ENCODE results near the gene RASSF8. TPM values are rescaled to one million over a fixed set of nuclear protein-coding genes. Genes with fewer than 3 reads are reported as not detected.

The RASSF8 gene
- total RNA-seq, 1 donor from 2014 or later, result 54.6 TPM

GRCh38 chr12:26058818-26059217, 100.3 kb downstream of the RASSF8 start:
- H3K4me3 Mint-ChIP-seq (ENCODE audit: unreplicated experiment), result no peak overlapping the region
- DNase-seq (ENCODE audit: low spot score), result no peak
- H3K4me1 Mint-ChIP-seq (ENCODE audit: low read depth), result peaks cover 26% of the 10 kb centered on the region
- H3K9me3 Mint-ChIP-seq (ENCODE audit: low read depth), result peaks cover 2% of the 10 kb centered on the region
- no peaks in the 10 kb centered on the region for H3K27me3 Mint-ChIP-seq (ENCODE audit: low read depth)
- H3K27ac Mint-ChIP-seq (ENCODE audit: unreplicated experiment), result peak overlapping the region; percentile 25
- peaks cover 2% of the 10 kb centered on the region for H3K36me3 Mint-ChIP-seq (ENCODE audit: low read depth)
- no peak for TF ChIP-seq CTCF (IDR thresholded peaks at IDR 0.05)

GRCh38 chr12:26062006-26062405, 103.5 kb downstream of the RASSF8 start:
- H3K27ac Mint-ChIP-seq (ENCODE audit: unreplicated experiment), result no peak overlapping the region
- no peak for TF ChIP-seq CTCF (IDR thresholded peaks at IDR 0.05)
- H3K27me3 Mint-ChIP-seq (ENCODE audit: low read depth), result no peaks in the 10 kb centered on the region
- peaks cover 5% of the 10 kb centered on the region for H3K36me3 Mint-ChIP-seq (ENCODE audit: low read depth)
- no peak for DNase-seq (ENCODE audit: low spot score)
- H3K4me3 Mint-ChIP-seq (ENCODE audit: unreplicated experiment), result no peak overlapping the region
- H3K4me1 Mint-ChIP-seq (ENCODE audit: low read depth), result peaks cover 11% of the 10 kb centered on the region
- H3K9me3 Mint-ChIP-seq (ENCODE audit: low read depth), result peaks cover 2% of the 10 kb centered on the region

- peaks cover 5% of the 10 kb centered on the region for H3K36me3 Mint-ChIP-seq (ENCODE audit: low read depth)
- no peaks in the 10 kb centered on the region for H3K27me3 Mint-ChIP-seq (ENCODE audit: low read depth)
- peaks cover 11% of the 10 kb centered on the region for H3K4me1 Mint-ChIP-seq (ENCODE audit: low read depth)
- no peak overlapping the region for H3K27ac Mint-ChIP-seq (ENCODE audit: unreplicated experiment)
- peaks cover 2% of the 10 kb centered on the region for H3K9me3 Mint-ChIP-seq (ENCODE audit: low read depth)
- TF ChIP-seq CTCF (IDR thresholded peaks at IDR 0.05), result no peak
- DNase-seq (ENCODE audit: low spot score), result no peak
- H3K4me3 Mint-ChIP-seq (ENCODE audit: unreplicated experiment), result no peak overlapping the region
Measured at GRCh38 chr12:26062566-26062965, 104.1 kb downstream of the RASSF8 start.

- no peaks in the 10 kb centered on the region for H3K27me3 Mint-ChIP-seq (ENCODE audit: low read depth)
- no peak for DNase-seq (ENCODE audit: low spot score)
- peaks cover 7% of the 10 kb centered on the region for H3K4me1 Mint-ChIP-seq (ENCODE audit: low read depth)
- H3K36me3 Mint-ChIP-seq (ENCODE audit: low read depth), result peaks cover 4% of the 10 kb centered on the region
- no peak for TF ChIP-seq CTCF (IDR thresholded peaks at IDR 0.05)
- H3K9me3 Mint-ChIP-seq (ENCODE audit: low read depth), result no peaks in the 10 kb centered on the region
- no peak overlapping the region for H3K4me3 Mint-ChIP-seq (ENCODE audit: unreplicated experiment)
- no peak overlapping the region for H3K27ac Mint-ChIP-seq (ENCODE audit: unreplicated experiment)
Measured at GRCh38 chr12:26065451-26065850, 107.0 kb downstream of the RASSF8 start.

- Mint-ChIP-seq H3K36me3 (ENCODE audit: low read depth) (peaks cover 4% of the 10 kb centered on the region), H3K27ac (ENCODE audit: unreplicated experiment) (no peak overlapping the region)
- TF ChIP-seq CTCF (IDR thresholded peaks at IDR 0.05), result no peak
Measured at GRCh38 chr12:26068503-26068902, 110.0 kb downstream of the RASSF8 start.

More at GRCh38 chr12:26068503-26068902, 110.0 kb downstream of the RASSF8 start:
- no peaks in the 10 kb centered on the region for H3K4me1 Mint-ChIP-seq (ENCODE audit: low read depth)
- H3K9me3 Mint-ChIP-seq (ENCODE audit: low read depth), result no peaks in the 10 kb centered on the region
- DNase-seq (ENCODE audit: low spot score), result no peak
- H3K27me3 Mint-ChIP-seq (ENCODE audit: low read depth), result no peaks in the 10 kb centered on the region
- no peak overlapping the region for H3K4me3 Mint-ChIP-seq (ENCODE audit: unreplicated experiment)

All from chondrocyte (in vitro differentiated cells).